GM10847 (cell line): Measurements from ENCODE around the gene APOB.

Experiments used
- POLR2A ChIP-seq: IDR thresholded peaks from 2 replicates; pipeline ENCODE4 v1.6.1; 2011; ENCODE audit not compliant: insufficient read length; ENCODE audit errors: extremely low read depth

Gene APOB, protein sequence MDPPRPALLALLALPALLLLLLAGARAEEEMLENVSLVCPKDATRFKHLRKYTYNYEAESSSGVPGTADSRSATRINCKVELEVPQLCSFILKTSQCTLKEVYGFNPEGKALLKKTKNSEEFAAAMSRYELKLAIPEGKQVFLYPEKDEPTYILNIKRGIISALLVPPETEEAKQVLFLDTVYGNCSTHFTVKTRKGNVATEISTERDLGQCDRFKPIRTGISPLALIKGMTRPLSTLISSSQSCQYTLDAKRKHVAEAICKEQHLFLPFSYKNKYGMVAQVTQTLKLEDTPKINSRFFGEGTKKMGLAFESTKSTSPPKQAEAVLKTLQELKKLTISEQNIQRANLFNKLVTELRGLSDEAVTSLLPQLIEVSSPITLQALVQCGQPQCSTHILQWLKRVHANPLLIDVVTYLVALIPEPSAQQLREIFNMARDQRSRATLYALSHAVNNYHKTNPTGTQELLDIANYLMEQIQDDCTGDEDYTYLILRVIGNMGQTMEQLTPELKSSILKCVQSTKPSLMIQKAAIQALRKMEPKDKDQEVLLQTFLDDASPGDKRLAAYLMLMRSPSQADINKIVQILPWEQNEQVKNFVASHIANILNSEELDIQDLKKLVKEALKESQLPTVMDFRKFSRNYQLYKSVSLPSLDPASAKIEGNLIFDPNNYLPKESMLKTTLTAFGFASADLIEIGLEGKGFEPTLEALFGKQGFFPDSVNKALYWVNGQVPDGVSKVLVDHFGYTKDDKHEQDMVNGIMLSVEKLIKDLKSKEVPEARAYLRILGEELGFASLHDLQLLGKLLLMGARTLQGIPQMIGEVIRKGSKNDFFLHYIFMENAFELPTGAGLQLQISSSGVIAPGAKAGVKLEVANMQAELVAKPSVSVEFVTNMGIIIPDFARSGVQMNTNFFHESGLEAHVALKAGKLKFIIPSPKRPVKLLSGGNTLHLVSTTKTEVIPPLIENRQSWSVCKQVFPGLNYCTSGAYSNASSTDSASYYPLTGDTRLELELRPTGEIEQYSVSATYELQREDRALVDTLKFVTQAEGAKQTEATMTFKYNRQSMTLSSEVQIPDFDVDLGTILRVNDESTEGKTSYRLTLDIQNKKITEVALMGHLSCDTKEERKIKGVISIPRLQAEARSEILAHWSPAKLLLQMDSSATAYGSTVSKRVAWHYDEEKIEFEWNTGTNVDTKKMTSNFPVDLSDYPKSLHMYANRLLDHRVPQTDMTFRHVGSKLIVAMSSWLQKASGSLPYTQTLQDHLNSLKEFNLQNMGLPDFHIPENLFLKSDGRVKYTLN (N-terminal part only)

DNA sequence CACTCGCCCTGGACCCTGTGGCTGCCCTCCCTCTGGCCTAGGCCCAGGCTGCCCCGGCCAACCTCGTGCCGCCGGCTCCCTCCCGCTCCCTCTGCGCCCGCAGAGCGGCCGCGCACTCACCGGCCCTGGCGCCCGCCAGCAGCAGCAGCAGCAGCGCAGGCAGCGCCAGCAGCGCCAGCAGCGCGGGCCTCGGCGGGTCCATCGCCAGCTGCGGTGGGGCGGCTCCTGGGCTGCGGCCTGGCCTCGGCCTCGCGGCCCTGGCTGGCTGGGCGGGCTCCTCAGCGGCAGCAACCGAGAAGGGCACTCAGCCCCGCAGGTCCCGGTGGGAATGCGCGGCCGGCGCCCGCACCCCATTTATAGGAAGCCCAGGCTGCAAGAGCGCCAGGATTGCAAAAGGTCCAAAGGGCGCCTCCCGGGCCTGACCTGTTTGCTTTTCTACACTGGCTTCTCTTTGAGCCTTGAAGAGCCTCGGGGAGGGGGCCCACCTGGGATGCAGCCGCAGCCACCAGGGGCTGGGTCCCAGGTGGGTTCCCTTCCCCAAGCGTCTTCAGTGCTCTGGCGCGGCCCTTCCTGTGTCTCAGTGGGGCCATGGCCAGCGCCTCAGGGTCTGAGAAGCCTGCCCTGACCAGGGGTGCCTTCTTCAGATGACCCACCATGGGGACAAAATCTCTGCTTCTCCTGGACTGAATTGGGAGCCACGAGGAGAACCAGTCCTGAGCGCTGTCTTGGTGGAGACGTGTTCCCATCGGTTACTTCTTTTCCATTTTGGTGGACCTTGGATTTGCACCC, at the start of gene APOB:
TSS of gene APOB (minus strand) at position 330 of the 789 bp plus-strand sequence. CDS start at position 202, 128 bp downstream.
- TF ChIP-seq POLR2A: no peak

DNA sequence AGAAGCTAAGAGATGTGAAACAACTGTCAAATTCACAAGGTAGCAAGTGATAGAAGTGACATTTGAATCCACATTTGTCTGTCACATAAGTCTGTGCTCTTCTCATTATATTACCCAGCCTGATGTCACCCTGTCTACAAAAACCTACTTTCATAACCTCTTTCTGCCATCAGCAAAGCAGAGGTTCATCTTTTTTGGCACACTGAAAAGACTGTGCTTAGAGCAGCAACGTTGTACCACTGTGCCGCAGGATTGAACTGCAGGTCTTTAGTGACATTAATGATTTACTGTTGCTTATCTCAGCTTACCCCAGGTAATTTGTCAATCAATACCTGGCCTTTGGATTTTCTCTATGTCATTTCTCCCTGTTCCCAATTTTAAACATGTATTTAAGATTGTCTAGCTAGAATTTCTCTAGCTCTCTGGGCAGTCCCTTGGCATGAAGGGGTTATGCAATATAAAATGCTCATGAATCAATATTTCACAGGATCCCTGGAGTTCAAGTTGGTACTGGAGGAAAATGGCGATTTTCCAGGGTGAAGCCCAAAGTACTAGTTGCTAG, 48.5 kb upstream of the APOB start:
- no peak for TF ChIP-seq POLR2A

DNA sequence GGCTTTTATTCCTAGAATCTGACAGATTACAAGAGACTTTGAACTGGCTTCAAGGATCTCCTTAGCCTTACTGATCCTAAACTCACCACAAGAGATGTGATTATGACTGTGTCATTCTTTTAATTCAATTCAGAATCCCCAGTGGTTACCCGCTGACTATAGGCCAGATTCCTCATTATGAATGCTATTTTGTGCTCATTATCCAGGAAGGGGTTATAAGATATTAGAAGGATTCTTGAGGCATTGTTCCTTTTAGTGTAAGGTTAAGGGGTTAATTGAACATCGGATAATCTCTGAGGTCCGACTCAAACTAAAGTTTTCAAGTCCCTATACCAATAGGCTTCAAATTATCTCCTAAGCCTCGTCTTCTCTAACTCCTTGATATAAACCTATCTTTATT, 40.5 kb upstream of the APOB start:
- no peak for TF ChIP-seq POLR2A

DNA sequence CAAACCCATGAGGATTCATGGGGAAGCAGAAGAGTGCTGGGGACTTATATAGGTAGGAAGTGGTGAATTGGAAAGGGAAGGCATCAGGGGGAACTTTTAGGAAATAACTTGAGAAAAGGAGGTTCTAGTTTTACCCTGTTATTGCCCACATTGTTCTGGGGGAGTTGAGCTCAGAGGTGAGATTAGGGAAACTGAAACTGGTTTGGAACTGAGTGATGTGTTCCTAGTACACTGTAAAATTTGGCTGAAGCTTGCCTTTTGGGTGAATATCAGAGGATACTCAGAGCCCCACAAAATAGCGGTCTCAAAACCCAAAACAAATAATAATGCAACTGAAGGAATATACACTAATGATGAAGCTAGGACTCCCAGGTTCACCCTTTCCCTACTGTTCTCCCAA, 39.6 kb upstream of the APOB start:
- no peak for TF ChIP-seq POLR2A

DNA sequence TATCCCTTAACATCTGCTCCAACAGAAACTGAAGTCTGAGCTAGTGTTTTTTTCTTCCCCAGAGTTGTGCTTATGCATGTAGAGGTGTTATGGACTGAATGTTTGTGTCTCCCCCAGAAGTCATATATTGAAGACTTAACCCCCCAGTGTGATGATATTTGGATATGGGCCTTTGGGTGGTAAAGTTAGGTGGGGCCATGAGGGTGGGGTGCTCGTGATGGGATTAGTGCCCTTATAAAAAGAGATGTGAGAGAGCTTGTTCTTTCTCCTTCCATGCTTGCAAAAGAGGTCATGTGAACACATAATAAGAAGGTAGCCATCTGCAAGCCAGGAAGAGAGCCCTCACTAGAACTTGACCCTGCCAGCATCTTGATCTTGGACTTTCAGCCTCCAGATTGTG, 34.4 kb upstream of the APOB start:
- no peak for TF ChIP-seq POLR2A

DNA sequence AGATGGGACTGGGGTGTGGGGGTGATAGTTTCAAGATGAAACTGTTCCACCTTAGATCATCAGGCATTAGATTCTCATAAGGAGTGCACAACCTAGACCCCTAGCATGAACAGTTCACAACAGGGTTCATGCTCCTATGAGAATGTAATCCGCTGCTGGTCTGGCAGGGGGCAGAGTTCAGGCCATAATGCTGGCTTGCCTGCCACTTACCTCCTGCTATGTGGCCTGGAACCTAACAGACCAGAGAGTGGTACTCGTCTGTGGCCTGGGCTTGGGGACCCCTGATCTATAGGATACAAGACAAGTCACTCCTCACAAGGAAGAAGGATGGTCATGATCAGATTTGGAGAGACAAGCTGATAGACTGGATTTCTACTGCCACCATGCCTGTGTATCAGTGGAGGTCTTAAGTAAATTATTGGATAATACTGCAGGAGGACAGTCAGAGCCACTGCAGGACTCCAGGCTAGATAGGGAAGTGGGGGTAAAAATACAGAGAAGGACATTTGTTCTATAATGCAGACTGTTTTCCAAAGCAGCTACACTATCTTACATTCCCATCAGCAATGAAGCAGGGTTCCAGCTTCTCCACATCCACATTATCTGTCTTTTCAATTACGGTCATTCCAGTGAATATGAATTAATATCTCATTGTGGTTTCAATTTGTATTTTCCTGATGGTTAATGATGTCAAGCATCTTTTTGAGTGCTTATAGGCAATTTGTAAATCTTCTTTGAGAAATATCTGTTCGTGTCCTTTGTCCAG, 28.8 kb upstream of the APOB start:
- TF ChIP-seq POLR2A: no peak

DNA sequence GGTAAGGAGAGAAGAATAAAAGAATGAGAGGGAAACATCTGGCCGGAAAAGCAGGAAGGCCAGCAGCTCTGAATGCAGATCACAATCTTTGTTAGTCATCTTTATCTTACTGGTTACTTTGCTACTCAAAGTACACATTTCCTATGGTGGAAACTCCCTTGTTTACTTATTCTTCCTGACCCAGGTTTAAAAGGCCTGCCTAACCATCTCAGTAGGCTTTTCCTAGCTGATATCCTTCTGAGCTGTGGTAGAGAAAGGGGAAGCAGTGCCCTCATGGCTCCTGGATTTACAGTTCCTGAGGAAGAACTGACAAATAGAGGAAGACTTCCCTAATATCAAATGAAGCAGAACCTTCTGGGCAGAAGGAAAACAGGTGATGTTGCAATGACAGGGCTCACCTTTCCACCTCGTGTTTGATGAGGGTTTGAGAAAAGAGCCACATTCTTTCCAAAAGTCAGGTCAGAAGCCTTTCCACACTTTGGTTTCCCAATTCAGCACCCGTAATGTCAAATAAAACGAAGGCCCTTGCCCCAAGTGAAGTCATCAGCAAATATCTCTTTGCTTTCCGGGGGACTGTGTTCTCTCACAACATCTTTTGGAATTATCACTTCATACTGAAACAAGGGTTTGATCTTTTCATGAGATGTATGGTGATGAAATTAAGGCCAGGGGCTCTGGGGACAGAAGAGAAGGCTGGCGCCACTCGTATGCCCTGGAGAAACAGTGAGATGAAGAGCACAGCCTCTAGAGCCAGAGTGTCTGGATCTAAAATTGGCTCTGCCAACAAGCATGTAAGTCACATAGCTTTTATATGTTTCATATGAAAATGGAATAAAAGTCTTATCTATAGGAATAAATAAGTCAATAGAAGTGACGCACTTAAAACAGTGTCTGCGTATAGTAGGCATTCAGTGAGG, 26.7 kb upstream of the APOB start:
- TF ChIP-seq POLR2A: no peak

DNA sequence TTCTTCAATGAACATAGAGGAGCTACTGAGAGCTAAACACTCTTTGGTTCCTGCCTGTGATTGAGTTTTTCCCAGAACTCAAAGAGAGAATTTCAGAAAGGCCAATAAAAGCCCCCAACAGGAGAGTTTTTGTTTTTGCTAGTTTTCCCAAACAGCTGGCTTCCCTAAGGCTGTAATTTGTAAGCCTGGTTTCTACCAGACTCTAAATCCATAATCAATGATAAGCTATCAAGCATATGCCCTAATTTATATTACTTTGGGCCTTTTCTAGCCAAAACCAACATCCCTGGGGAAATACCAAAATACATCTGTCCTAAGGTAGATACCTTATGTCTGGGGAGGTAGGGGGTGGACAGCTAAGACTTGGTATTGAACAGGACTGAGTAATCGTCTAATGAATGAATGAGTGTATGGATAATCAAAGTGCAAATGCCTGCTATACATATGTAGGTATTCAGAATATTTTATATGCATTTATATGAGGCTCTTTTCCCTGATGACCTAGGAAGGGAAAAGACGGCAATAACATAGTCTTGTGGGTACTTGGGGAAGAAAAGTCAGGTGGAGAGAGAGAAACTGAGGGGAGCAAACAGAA, 26.0 kb upstream of the APOB start:
- TF ChIP-seq POLR2A: no peak

DNA sequence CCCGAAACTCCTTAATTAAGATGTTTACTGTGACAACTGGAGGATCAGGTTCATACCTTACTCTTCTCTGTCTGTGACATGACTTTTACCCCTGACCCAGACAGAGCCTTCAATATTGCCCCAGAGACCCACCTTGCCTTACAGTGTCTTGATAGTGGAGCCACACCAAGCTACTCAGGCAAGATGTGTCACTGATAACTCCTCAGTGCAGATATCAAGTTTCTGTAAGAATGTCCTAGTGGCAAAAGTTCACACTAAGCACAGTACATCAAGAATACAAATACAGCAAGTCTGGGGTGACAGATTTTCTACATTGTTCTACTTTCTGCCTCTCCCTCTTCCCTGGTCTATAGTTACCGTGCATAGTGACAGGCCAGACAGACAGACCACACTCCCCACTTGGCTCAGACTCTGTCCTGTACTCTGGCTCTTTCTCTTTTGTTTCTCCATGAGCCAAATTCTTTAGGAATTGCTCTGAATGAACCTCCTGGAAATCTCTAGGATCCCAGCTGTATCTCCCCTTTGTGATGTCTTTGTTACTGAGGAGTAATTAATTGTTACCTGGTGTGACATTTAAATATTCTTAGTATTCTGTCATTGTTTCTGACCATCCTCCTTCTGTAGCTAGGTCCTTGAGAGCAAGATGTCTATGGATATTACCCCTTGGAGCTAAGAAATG, 24.1 kb upstream of the APOB start:
- no peak for TF ChIP-seq POLR2A

DNA sequence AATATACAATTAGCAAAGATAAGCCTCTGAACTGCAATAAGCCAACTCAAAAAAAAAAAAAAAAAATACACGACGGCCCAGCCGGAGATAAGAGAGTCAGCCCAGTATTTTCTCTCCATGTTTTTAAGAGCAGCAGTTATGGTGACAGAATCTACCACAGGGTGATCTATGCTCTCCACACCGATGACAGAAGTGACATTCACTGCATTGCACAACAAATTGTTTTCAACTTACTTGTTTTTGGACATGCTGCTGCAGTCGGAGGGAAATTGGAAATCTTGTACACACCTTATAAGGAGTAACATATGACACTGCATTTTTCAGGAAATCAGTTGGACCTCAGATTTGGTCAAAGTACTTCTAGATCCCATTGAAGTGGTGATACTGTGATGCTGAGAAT, 23.3 kb upstream of the APOB start:
- no peak for TF ChIP-seq POLR2A

DNA sequence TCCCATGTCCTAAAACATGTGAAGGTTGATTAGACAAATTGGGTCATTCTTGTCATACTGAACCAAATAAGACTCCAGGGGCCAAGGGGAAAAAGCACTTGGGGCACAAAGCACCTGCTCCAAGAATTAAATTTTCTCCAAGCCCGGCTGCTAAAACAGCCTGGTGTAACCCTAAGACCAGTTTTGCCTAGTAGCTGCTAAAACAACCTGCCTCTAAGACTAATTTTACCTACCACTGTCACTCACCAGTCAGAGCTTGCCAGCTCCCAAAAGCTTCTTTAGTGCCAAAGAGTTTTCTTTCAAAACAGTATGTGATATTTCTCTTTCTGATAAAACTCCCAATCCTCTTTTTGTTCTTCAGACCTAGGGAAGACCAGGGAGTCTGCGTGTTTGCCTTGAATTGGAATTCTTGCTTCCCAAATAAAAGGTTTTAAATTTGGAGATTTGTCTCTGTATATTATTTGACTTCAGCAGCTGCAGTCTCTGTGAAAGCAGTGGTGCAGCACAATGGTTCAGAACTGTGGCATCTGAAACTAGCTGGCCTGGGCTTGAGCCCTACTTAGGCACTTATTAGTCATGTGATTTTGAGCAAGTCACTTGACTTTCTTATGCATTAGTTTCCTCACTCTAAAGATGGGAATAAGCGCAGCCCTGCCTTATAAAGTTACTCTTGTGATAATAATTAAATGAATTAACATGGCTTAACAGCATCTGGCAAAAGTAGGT, 16.2 kb upstream of the APOB start:
- TF ChIP-seq POLR2A: no peak
